IgD-negative memory B cell (primary cell): ENCODE data around the gene SPSB4. TPM values are rescaled to one million over a fixed set of nuclear protein-coding genes. Genes with fewer than 3 reads are reported as not detected.

ENCODE experiments used
- H3K27ac Mint-ChIP-seq, 3 donors: one replicate each; pipeline ENCODE4 v1.8.0; 2020 to 2022; ENCODE audit warnings: mild to moderate bottlenecking in 3 of 3, mixed read lengths in 3 of 3, moderate library complexity in 1 of 3
- H3K27me3 Mint-ChIP-seq: one replicate; pipeline ENCODE4 v1.8.0; 2021; ENCODE audit warnings: mixed read lengths
- H3K36me3 Mint-ChIP-seq: one replicate; pipeline ENCODE4 v1.8.0; 2020; ENCODE audit warnings: mild to moderate bottlenecking, mixed read lengths
- H3K4me1 Mint-ChIP-seq, 3 donors: one replicate each; pipeline ENCODE4 v1.8.0; 2020 to 2022; ENCODE audit warnings: mixed read lengths in 3 of 3, mild to moderate bottlenecking in 1 of 3
- H3K4me3 Mint-ChIP-seq, 4 donors: one replicate each; pipeline ENCODE4 v1.8.0; 2020 to 2022; ENCODE audit warnings: mild to moderate bottlenecking in 4 of 4, mixed read lengths in 4 of 4, moderate library complexity in 3 of 4
- H3K9me3 Mint-ChIP-seq, 3 donors: one replicate each; pipeline ENCODE4 v1.8.0; 2020 to 2021; ENCODE audit warnings: mixed read lengths in 3 of 3, mild to moderate bottlenecking in 1 of 3
- polyA plus RNA-seq: library from polyadenylated mRNA; unstranded; fragments of 300-500 nt; fragmentation: Illumina TruSeq; gene quantifications from one replicate; pipeline ENCODE4 v1.2.3, GENCODE V29; 2021

SPSB4 gene
- polyA plus RNA-seq, 1 donor from 2014 or later = not detected

GRCh38 chr3:141123677-141124410 lies 72.7 kb downstream of the SPSB4 start:
- Mint-ChIP-seq H3K9me3 (peaks cover 0 to 4% (median 0%) of the 10 kb centered on the region in 3 donors), H3K27ac (no peak overlapping the region), H3K36me3 (no peaks in the 10 kb centered on the region), H3K4me1 (no peaks in the 10 kb centered on the region), H3K4me3 (no peak overlapping the region), H3K27me3 (peaks cover 24% of the 10 kb centered on the region)

GRCh38 chr3:141124715-141125114 lies 73.6 kb downstream of the SPSB4 start:
- H3K4me3 Mint-ChIP-seq = no peak overlapping the region
- peaks cover 0 to 4% (median 0%) of the 10 kb centered on the region in 3 donors for H3K9me3 Mint-ChIP-seq
- no peak overlapping the region for H3K27ac Mint-ChIP-seq
- H3K36me3 Mint-ChIP-seq = no peaks in the 10 kb centered on the region
- no peaks in the 10 kb centered on the region for H3K4me1 Mint-ChIP-seq
- peaks cover 24% of the 10 kb centered on the region for H3K27me3 Mint-ChIP-seq

- Mint-ChIP-seq H3K36me3 (no peaks in the 10 kb centered on the region), H3K4me1 (no peaks in the 10 kb centered on the region), H3K27ac (no peak overlapping the region), H3K9me3 (peaks cover 0 to 4% (median 0%) of the 10 kb centered on the region in 3 donors), H3K4me3 (no peak overlapping the region), H3K27me3 (peaks cover 22% of the 10 kb centered on the region)
Measured at GRCh38 chr3:141125351-141125750, 74.2 kb downstream of the SPSB4 start.

- no peak overlapping the region for H3K4me3 Mint-ChIP-seq
- H3K4me1 Mint-ChIP-seq = no peaks in the 10 kb centered on the region
- peaks cover 0 to 2% (median 0%) of the 10 kb centered on the region in 3 donors for H3K9me3 Mint-ChIP-seq
- peaks cover 19% of the 10 kb centered on the region for H3K27me3 Mint-ChIP-seq
- H3K27ac Mint-ChIP-seq = no peak overlapping the region
- no peaks in the 10 kb centered on the region for H3K36me3 Mint-ChIP-seq
Measured at GRCh38 chr3:141126661-141127343, 75.7 kb downstream of the SPSB4 start.

GRCh38 chr3:141127344-141128125 lies 76.4 kb downstream of the SPSB4 start:
- H3K4me1 Mint-ChIP-seq = no peaks in the 10 kb centered on the region
- H3K9me3 Mint-ChIP-seq = no peaks in the 10 kb centered on the region
- H3K27ac Mint-ChIP-seq = no peak overlapping the region
- H3K36me3 Mint-ChIP-seq = no peaks in the 10 kb centered on the region
- no peak overlapping the region for H3K4me3 Mint-ChIP-seq
- H3K27me3 Mint-ChIP-seq = peaks cover 17% of the 10 kb centered on the region

- no peaks in the 10 kb centered on the region for H3K36me3 Mint-ChIP-seq
- no peaks in the 10 kb centered on the region for H3K9me3 Mint-ChIP-seq
- peak overlapping the region in 1 of 3 donors; percentile 50 for H3K27ac Mint-ChIP-seq
- H3K4me1 Mint-ChIP-seq = no peaks in the 10 kb centered on the region
- no peak overlapping the region for H3K4me3 Mint-ChIP-seq
- peaks cover 14% of the 10 kb centered on the region for H3K27me3 Mint-ChIP-seq
Measured at GRCh38 chr3:141128126-141128777, 77.1 kb downstream of the SPSB4 start.

- peaks cover 0 to 1% (median 0%) of the 10 kb centered on the region in 3 donors for H3K9me3 Mint-ChIP-seq
- no peak overlapping the region for H3K27ac Mint-ChIP-seq
- no peaks in the 10 kb centered on the region for H3K4me1 Mint-ChIP-seq
- H3K27me3 Mint-ChIP-seq = peaks cover 14% of the 10 kb centered on the region
- H3K36me3 Mint-ChIP-seq = no peaks in the 10 kb centered on the region
- H3K4me3 Mint-ChIP-seq = no peak overlapping the region
Measured at GRCh38 chr3:141129049-141129448, 77.9 kb downstream of the SPSB4 start.

- no peaks in the 10 kb centered on the region for H3K4me1 Mint-ChIP-seq
Measured at GRCh38 chr3:141129541-141130011, 78.4 kb downstream of the SPSB4 start.

GRCh38 chr3:141143517-141143916 lies 92.4 kb downstream of the SPSB4 start:
- Mint-ChIP-seq H3K4me3 (no peak overlapping the region), H3K36me3 (peaks cover 7% of the 10 kb centered on the region), H3K9me3 (peaks cover 0 to 14% (median 12%) of the 10 kb centered on the region in 3 donors), H3K27ac (no peak overlapping the region), H3K4me1 (no peaks in the 10 kb centered on the region), H3K27me3 (peaks cover 3% of the 10 kb centered on the region)

More at GRCh38 chr3:141129541-141130011, 78.4 kb downstream of the SPSB4 start:
- Mint-ChIP-seq H3K4me3 (no peak overlapping the region), H3K27ac (no peak overlapping the region), H3K36me3 (no peaks in the 10 kb centered on the region), H3K27me3 (peaks cover 10% of the 10 kb centered on the region), H3K9me3 (peaks cover 0 to 1% (median 0%) of the 10 kb centered on the region in 3 donors)

GRCh38 chr3:141146979-141147470 lies 95.9 kb downstream of the SPSB4 start:
- peaks cover 7% of the 10 kb centered on the region for H3K36me3 Mint-ChIP-seq
- no peaks in the 10 kb centered on the region for H3K4me1 Mint-ChIP-seq
- peaks cover 10% of the 10 kb centered on the region for H3K27me3 Mint-ChIP-seq
- peaks cover 0 to 9% (median 5%) of the 10 kb centered on the region in 3 donors for H3K9me3 Mint-ChIP-seq
- no peak overlapping the region for H3K4me3 Mint-ChIP-seq
- H3K27ac Mint-ChIP-seq = no peak overlapping the region

- Mint-ChIP-seq H3K27ac (no peak overlapping the region), H3K9me3 (peaks cover 0 to 4% (median 0%) of the 10 kb centered on the region in 3 donors), H3K4me3 (no peak overlapping the region), H3K27me3 (peaks cover 10% of the 10 kb centered on the region), H3K4me1 (no peaks in the 10 kb centered on the region), H3K36me3 (peaks cover 7% of the 10 kb centered on the region)
Measured at GRCh38 chr3:141147657-141148056, 96.5 kb downstream of the SPSB4 start.

- Mint-ChIP-seq H3K27ac (no peak overlapping the region), H3K9me3 (peaks cover 0 to 2% (median 0%) of the 10 kb centered on the region in 3 donors), H3K4me3 (no peak overlapping the region), H3K36me3 (peaks cover 7% of the 10 kb centered on the region), H3K27me3 (peaks cover 10% of the 10 kb centered on the region), H3K4me1 (no peaks in the 10 kb centered on the region)
Measured at GRCh38 chr3:141148169-141148568, 97.0 kb downstream of the SPSB4 start.

- peaks cover 10% of the 10 kb centered on the region for H3K27me3 Mint-ChIP-seq
Measured at GRCh38 chr3:141148770-141149169, 97.6 kb downstream of the SPSB4 start.

GRCh38 chr3:141150081-141150830 lies 99.1 kb downstream of the SPSB4 start:
- no peak overlapping the region for H3K27ac Mint-ChIP-seq
- no peaks in the 10 kb centered on the region for H3K9me3 Mint-ChIP-seq
- H3K4me3 Mint-ChIP-seq = no peak overlapping the region
- H3K4me1 Mint-ChIP-seq = no peaks in the 10 kb centered on the region
- peaks cover 13% of the 10 kb centered on the region for H3K27me3 Mint-ChIP-seq
- peaks cover 1% of the 10 kb centered on the region for H3K36me3 Mint-ChIP-seq

More at GRCh38 chr3:141148770-141149169, 97.6 kb downstream of the SPSB4 start:
- no peak overlapping the region for H3K27ac Mint-ChIP-seq
- H3K4me1 Mint-ChIP-seq = no peaks in the 10 kb centered on the region
- no peaks in the 10 kb centered on the region for H3K9me3 Mint-ChIP-seq
- no peak overlapping the region for H3K4me3 Mint-ChIP-seq
- H3K36me3 Mint-ChIP-seq = peaks cover 7% of the 10 kb centered on the region
